Stimulated activated CD4-positive, alpha-beta T cell treated with anti-CD3 and anti-CD28 coated beads, Interleukin-1b, Interleukin-23, amount 100 ng/mL, for 48 hours (primary cell): ENCODE data around the gene NUP188.
"Not testable (repeated sequence)": the region's sequence is repeated elsewhere in the genome, so short reads cannot be mapped to it uniquely, and the experiment has no call there.

ENCODE experiments used
- DNase-seq: peaks from one replicate; pipeline ENCODE4 v3.0.0-alpha.2; 2020

NUP188 gene

DNA sequence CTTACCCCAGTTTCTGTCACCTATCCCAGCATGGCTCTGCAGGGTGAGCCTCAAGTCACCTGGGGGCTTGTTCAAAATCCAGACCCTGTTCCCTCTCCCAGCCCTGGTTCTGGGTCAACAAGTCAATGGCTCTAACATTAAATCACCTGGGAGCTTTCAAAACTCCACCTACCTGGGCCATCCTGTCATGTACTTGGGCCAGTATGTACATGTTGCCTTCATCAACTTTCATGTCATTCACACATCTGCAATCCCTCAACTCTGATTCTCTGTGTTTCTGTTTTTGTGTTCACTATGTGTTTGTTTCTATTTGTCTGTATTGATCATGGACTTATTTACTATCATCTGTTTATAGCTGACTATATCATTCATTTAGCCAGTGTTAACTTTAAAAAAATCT, 82.7 kb downstream of the NUP188 start:
- no peak for DNase-seq

DNA sequence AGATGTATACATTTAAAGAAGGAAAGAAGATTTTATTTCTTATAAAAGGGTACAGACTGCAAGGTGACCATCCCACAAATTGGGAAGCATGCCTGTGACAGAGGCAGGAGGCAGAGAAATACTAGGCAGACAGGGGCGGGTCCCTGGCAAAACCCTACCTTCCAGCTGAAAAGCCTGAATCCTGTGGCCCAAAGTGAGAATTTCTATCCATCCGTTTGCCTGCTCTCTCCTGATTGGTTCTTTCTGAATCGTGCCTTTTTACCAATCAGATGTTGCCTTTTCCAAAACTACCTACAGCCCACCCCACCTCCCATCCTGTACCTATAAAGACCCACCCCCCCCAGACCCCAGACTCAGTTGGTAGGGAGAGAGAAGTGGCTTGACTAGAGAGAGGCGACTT, 84.0 kb downstream of the NUP188 start:
- DNase-seq, result no peak

DNA sequence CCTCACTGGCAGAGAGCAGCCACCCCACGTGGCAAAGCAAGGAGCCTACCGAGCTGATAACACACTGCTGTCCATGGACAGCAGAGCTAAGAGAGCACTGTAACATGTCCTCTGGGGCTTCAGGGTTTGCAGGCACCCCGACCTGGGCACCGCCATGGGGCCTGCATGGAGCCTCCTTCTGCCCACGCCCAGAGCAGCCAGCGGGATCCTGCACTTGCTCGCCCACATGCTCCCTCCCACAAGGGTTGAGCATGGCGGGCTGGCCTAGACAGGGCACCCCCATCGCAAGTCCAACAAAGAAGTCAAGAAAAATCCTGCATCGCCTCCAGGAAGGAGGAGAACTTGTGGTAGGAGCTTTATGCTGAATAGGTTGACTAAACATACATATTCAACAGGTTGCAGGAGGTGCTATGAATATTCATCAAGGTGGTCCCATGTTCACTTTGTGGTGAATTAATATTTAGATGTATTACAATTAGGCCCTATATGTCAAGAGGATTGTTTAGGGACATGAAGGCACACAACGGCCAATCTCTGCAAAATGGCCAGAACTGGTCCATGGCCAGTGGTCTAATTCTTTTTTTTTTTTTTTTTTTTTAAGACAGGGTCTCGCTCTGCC, 85.2 kb downstream of the NUP188 start:
- DNase-seq, result no peak

DNA sequence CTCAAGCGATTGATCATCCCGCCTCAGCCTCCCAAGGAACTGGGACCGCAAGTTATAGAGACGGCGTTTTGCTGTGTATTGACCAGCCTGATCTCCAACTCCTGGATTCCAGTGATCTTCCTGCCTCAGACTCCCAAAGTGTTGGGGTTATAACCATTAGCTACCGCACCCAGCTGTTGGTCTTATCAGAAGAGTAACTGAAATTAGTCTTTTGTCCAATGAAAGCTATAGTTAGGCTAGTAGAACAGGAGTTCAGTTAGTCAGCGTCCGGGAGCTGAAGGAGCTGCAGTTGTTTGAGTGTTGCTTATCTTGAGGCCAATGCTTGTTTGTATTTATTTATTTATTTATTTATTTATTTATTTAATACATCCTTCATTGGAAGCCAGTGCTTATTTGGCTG, 85.7 kb downstream of the NUP188 start:
- DNase-seq, result no peak

DNA sequence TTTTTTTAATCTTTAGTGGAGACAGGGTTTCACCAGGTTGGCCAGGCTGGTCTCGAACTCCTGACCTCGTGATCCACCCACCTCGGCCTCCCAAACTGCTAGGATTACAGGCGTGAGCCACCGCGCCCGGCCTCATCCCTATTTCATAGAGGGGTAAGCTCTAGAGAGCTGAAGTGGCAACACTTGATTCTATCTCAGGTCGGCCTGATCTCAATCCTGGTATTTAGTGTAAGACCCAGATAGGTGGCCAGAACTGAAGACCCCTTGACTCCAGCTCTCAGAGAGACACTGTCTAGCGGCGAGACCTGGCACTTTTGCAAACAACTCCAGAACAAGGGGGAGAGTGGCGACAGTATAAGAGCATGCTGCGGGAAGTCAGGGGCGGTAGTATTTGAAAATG, 88.3 kb downstream of the NUP188 start:
- not testable (repeated sequence) for DNase-seq

DNA sequence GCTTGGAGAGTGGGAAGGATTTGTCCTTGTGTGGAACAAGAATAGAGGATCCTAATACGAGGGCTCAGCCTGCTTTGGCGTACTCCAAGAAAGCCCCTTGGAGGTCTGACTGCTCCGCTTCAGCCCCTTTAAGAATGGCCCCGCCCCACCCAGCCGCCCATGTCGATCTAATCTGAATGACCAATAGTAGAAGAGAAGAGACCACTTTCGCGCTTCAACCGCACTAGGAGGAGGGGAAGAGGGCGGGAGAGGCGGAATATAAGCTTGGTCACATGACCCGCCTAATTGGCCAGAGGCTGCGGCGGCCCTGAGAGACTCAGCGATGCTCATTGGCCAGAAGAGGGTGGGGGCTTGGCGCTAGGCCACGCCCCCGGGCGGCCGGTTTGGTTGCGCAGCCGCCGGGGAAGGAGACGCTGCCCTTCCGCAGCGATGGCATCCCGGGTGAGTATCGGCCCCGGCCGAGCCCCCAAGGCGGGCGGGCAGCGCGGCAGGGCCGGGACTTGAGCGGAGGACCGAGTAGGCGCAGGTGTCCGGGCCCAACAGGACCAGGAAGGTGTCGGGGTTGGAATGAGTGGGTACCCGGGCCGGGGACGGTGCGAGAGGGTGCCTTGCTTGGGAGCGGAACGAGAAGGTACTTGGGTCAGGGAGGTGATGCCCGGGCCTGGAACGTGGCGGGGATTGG, 88.9 kb downstream of the NUP188 start, which contains the start of gene MIGA2:
Gene MIGA2, plus strand, starts transcription at position 386 of the 682 bp plus-strand sequence. CDS start 3,969 bp downstream, outside the sequence.
- DNase-seq, result peak; percentile 96

DNA sequence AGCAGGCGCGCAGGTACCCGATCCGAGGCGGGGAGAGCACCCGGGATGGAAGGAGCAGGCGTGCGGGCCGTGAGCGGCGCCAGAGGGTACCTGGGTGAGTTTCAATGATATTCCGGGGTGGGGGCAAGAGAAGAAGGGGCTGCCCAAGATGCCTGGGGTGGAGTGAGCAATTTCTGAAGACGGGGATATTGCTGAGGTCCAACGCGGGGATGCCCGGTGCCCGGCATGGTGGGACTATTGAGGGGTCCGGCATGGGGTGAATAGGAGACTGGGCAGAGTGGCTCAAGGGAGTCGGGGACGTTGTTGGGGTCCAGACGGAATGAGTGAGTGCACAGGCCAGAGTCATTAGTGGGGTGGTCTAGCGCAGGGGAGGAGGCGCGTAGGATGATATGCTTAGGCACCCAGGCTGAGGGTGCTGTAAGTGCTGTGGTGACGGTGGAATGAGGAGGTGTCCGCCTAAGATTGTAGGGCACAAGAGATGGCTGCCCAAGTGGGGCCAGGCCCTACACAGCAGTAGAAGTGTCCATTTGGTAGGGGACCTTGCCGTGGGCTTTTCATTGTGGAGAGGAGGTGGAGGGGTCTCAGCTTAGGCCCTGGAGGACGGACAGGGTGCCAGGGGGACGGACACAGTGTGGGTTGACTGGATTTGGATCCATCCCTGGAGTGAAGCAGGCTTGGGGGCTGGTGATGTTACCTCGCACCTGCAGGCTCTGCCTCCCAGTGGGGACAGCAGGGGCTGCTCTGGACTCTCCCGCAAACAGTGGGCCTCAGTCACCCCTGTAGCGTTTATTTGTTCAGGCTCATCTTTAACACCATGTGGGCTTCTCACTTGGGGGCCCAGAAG, 89.6 kb downstream of the NUP188 start:
- no peak for DNase-seq

DNA sequence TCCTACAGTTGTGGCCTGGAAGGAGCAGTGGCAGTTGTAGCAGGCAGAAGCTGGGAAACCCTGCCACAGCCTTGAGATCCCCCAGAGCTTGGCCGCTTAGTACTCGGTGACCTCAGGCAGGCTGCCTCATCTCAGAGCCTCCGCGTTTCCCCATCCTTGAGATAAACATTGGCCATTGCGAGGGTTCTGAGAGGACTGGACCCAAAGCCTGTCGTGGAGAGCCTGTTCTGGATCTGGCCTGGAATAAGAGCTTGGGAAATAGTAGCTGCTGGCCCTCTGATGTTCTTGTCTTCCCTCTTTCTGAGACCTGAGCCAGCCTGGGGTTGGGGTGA, 90.2 kb downstream of the NUP188 start:
- no peak for DNase-seq

DNA sequence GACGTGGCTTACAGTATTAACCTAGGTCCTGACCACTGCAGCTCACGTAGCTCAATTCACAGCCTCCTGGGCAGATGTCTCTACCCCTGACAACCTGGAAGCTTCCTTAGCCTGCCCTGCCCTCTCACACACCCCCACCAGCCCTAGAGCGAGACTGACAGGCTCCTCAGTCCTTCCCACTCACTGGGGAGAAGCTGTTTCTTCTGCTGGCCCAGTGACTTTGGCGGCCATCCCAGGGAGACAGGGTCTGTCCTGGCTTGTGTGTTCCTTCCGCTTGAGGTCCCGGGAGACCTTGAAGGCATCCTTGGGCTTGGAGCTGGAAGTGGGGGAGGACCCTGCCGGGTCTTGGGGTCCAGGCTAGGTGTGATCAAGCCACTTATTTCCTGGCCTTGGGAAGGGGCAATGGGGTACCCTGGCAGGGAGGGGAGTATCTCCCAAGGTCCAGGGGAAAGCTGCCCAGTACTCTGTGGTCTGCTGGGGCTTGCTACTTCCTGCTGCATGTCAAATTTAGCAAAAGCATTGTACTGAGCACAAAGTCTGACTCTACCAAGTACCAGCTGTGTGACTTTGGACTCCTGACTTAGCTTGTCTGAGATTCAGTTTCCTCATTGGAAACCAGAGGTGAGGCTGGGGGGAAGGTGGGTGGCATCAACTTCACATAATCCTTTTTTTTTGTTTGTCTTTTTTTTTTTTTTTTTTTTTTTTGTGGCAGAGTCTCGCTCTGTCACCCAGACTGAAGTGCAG, 90.8 kb downstream of the NUP188 start:
- DNase-seq, result no peak

DNA sequence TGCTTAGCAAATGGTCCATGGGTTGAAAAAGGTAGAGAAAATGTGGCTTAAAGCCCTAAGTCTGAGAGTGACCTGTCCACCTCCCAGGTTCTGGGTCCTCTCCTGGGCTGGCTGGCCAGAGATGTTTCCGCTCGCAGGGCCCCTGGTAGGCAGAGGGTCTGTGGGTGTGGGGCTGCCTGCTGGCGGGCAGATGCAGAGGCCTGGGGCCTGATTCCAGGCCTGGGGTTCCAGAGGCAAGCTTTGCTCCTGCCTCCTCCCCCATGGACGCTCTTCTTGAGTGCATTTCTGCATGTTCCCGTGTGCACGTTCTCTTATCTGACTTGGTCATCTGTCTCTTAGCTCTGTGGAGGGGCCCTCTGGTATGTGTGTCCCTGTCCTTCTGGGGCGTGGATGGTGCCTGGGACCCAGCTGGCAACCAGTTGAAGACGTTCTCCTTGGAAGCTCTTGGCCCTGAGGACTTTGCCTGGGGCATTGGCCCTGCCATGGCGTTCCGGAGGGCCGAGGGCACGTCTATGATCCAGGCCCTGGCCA, 92.7 kb downstream of the NUP188 start:
- DNase-seq, result no peak

DNA sequence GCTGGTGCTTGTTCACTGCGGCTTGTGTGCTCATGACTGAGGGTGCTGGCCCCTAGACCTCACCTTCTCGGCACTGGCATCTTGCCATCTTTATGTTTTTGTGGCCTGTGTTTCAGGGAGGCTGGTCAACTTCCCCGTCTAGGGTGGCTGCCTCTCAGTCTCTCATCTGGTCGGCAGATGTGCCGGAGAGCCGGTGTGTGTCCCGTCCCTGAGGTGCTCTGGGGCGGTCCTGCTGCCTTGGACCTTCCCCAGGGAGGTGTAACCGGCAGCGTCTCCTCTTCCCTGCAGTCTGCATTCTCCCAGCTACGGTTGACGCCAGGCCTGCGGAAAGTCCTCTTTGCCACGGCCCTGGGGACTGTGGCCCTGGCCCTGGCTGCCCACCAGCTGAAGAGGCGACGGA, 94.5 kb downstream of the NUP188 start:
- no peak for DNase-seq

DNA sequence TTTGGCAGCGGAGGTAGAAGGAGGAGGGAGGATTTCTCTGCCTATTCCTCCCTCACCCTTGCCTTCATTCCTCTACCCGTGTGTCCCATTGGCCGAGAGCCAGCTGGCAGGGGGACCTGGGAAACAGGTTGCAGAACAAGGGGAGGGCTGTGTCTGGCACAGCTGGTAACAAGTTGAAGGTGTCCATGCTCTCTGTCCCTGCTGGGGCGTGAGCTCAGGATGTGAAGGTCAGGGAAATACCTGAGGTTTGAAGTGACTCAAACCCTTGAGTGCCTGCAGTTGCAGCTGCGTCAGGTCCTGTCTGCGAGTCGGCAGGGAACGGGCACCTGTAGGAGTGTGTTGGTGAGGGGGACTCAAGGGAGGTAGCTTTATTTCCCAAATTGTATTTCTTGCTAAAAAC, 105.1 kb downstream of the NUP188 start:
- no peak for DNase-seq

DNA sequence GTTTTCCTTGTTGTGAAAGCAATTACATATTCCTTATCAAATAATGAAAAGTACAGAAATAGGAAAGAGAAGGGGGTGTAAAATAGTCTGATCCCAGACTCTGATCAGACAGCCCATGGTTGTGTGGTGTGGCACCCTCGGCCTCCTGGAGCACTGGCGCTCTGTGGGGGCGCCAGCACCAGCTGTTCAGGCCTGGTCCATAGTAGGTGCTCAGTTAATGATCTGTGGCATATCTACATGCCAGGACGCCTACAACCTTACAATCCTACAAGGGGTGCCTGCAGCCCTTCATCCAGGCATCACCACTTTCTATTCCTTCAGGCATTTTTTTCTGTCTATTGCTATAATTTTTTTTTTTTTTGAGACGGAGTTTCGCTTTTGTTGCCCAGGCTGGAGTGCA, 105.5 kb downstream of the NUP188 start:
- no peak for DNase-seq

DNA sequence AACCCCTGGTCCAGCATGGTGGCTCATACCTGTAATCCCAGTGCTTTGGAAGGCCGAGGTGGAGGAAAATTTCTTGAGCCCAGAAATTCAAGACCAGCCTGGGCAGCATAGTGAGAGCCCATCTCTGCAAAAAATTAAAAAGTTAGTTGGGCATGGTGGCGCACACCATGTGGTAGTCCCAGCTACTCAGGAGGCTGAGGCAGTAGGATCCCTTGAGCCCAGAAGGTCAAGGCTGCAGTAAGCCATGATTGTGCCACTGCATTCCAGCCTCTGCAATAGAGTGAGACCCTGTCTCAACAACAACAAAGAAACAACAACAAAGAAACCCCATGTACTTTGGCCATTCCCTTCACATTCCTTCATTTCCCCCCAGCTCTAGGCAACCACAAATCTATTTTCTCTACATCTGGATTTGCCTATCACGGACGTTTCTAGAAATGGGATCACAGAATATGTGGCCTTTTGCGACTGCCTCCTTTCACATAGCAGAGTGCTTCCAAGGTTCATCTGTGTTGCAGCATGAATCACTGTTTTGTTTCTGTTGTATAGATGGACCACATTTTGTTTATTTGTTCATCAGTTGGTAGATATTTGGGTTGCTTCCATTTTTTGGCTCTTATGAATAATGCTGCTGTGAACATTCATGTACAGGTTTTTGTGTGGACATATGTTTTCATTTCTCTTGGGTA, 106.8 kb downstream of the NUP188 start:
- DNase-seq, result no peak
